Activated gamma-delta T cell treated with Interleukin-2 at 50 U/mL for 16 hours (primary cell): ENCODE results near the gene XYLT1.
A peak's percentile ranks its signal among the peaks of the same experiment; 100 is the strongest.

Experiments used
- DNase-seq: peaks from one replicate; pipeline ENCODE4 v3.0.0-alpha.2; 2020

Gene XYLT1

GRCh38 chr16:17371299-17371698 is 99.5 kb downstream of the XYLT1 start:
- DNase-seq = no peak

- no peak for DNase-seq
Observed at GRCh38 chr16:17370731-17371285, 100.0 kb downstream of the XYLT1 start.

- DNase-seq = peak; percentile 20
Observed at GRCh38 chr16:17370223-17370707, 100.5 kb downstream of the XYLT1 start.

- peak; percentile 79 for DNase-seq
Observed at GRCh38 chr16:17369421-17370222, 101.1 kb downstream of the XYLT1 start.

- peak; percentile 31 for DNase-seq
Observed at GRCh38 chr16:17368951-17369350, 101.8 kb downstream of the XYLT1 start.

GRCh38 chr16:17368446-17368845 is 102.3 kb downstream of the XYLT1 start:
- no peak for DNase-seq

GRCh38 chr16:17367923-17368322 is 102.8 kb downstream of the XYLT1 start:
- DNase-seq = no peak

- DNase-seq = peak; percentile 45
Observed at GRCh38 chr16:17367036-17367435, 103.7 kb downstream of the XYLT1 start.

- DNase-seq = no peak
Observed at GRCh38 chr16:17366299-17366961, 104.3 kb downstream of the XYLT1 start.

- no peak for DNase-seq
Observed at GRCh38 chr16:17365591-17366298, 105.0 kb downstream of the XYLT1 start.

- DNase-seq = no peak
Observed at GRCh38 chr16:17365211-17365541, 105.6 kb downstream of the XYLT1 start.

GRCh38 chr16:17364319-17365210 is 106.2 kb downstream of the XYLT1 start:
- DNase-seq = peak; percentile 55

- no peak for DNase-seq
Observed at GRCh38 chr16:17362946-17363345, 107.8 kb downstream of the XYLT1 start.

GRCh38 chr16:17362183-17362582 is 108.6 kb downstream of the XYLT1 start:
- no peak for DNase-seq

- no peak for DNase-seq
Observed at GRCh38 chr16:17360693-17361122, 110.1 kb downstream of the XYLT1 start.

GRCh38 chr16:17359788-17360390 is 110.9 kb downstream of the XYLT1 start:
- peak; percentile 36 for DNase-seq

- no peak for DNase-seq
Observed at GRCh38 chr16:17358846-17359245, 111.9 kb downstream of the XYLT1 start.

GRCh38 chr16:17358355-17358754 is 112.4 kb downstream of the XYLT1 start:
- DNase-seq = no peak

GRCh38 chr16:17357307-17358062 is 113.3 kb downstream of the XYLT1 start:
- DNase-seq = no peak

- no peak for DNase-seq
Observed at GRCh38 chr16:17356243-17356933, 114.4 kb downstream of the XYLT1 start.
